ENCODE results near the gene TMC5. TPM values are rescaled to one million over a fixed set of nuclear protein-coding genes. Genes with fewer than 3 reads are reported as not detected.

TMC5 gene
- total and polyA plus RNA-seq, 2 experiments from 2014 or later = 2.3 to 4.8 TPM

DNA sequence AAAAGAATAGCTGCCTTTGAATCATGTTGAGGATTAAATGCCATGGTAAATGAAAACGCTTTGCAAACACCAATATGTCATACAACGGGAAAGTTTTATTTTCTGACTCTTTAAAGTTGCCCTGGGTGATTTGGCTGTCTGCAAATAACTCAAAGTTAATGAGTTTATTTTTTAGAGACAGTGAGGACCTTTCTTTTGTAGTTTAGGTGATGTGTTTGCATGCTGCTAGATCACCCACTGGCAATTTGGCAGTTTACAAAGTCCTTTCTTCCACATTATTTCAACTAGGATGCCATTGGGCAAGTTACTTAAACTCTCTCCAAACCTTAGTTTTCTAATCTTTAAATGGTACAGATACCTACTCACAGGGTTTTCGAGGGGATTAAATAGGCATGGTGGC, 66.4 kb downstream of the TMC5 start:
- no peaks in the 10 kb centered on the region for H3K27me3 ChIP-seq (ENCODE audit: insufficient read depth)
- no peak overlapping the region for H2AFZ ChIP-seq
- H3K4me2 ChIP-seq = no peak overlapping the region
- Mint-ChIP-seq H3K4me3 (no peak overlapping the region), H3K9me3 (no peaks in the 10 kb centered on the region), H3K27ac (no peak overlapping the region), H3K4me1 (peaks cover 20% of the 10 kb centered on the region), H3K36me3 (ENCODE audit: low read depth) (peaks cover 7% of the 10 kb centered on the region; the same call in 1 of the 3 replicates), H3K27me3 (ENCODE audit: insufficient read depth, low read depth, poor library complexity) (peaks cover 4% of the 10 kb centered on the region)
- DNase-seq (ENCODE audit: low spot score) (no peak), ATAC-seq (no peak)
- TF ChIP-seq JUNB (IDR thresholded peaks at IDR 0.05; ENCODE audit: unreplicated experiment) (no peak), EZH2 (IDR thresholded peaks at IDR 0.05; ENCODE audit: low read depth, unreplicated experiment) (no peak), POLR2AphosphoS5 (IDR thresholded peaks at IDR 0.05; ENCODE audit: low read depth) (no peak), NANOG (IDR thresholded peaks at IDR 0.05; ENCODE audit: borderline replicate concordance) (no peak), EZH2phosphoT487 (IDR thresholded peaks at IDR 0.05; ENCODE audit: unreplicated experiment) (no peak)
- TF ChIP-seq, protein P1, sequence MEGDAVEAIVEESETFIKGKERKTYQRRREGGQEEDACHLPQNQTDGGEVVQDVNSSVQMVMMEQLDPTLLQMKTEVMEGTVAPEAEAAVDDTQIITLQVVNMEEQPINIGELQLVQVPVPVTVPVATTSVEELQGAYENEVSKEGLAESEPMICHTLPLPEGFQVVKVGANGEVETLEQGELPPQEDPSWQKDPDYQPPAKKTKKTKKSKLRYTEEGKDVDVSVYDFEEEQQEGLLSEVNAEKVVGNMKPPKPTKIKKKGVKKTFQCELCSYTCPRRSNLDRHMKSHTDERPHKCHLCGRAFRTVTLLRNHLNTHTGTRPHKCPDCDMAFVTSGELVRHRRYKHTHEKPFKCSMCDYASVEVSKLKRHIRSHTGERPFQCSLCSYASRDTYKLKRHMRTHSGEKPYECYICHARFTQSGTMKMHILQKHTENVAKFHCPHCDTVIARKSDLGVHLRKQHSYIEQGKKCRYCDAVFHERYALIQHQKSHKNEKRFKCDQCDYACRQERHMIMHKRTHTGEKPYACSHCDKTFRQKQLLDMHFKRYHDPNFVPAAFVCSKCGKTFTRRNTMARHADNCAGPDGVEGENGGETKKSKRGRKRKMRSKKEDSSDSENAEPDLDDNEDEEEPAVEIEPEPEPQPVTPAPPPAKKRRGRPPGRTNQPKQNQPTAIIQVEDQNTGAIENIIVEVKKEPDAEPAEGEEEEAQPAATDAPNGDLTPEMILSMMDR (conservative IDR thresholded peaks at IDR 0.05; ENCODE audit: low read depth in 2 of 2) = no peak
- TF ChIP-seq, protein P2, sequence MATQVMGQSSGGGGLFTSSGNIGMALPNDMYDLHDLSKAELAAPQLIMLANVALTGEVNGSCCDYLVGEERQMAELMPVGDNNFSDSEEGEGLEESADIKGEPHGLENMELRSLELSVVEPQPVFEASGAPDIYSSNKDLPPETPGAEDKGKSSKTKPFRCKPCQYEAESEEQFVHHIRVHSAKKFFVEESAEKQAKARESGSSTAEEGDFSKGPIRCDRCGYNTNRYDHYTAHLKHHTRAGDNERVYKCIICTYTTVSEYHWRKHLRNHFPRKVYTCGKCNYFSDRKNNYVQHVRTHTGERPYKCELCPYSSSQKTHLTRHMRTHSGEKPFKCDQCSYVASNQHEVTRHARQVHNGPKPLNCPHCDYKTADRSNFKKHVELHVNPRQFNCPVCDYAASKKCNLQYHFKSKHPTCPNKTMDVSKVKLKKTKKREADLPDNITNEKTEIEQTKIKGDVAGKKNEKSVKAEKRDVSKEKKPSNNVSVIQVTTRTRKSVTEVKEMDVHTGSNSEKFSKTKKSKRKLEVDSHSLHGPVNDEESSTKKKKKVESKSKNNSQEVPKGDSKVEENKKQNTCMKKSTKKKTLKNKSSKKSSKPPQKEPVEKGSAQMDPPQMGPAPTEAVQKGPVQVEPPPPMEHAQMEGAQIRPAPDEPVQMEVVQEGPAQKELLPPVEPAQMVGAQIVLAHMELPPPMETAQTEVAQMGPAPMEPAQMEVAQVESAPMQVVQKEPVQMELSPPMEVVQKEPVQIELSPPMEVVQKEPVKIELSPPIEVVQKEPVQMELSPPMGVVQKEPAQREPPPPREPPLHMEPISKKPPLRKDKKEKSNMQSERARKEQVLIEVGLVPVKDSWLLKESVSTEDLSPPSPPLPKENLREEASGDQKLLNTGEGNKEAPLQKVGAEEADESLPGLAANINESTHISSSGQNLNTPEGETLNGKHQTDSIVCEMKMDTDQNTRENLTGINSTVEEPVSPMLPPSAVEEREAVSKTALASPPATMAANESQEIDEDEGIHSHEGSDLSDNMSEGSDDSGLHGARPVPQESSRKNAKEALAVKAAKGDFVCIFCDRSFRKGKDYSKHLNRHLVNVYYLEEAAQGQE (IDR thresholded peaks at IDR 0.05; ENCODE audit: unreplicated experiment) = no peak
- TF ChIP-seq, protein P3, sequence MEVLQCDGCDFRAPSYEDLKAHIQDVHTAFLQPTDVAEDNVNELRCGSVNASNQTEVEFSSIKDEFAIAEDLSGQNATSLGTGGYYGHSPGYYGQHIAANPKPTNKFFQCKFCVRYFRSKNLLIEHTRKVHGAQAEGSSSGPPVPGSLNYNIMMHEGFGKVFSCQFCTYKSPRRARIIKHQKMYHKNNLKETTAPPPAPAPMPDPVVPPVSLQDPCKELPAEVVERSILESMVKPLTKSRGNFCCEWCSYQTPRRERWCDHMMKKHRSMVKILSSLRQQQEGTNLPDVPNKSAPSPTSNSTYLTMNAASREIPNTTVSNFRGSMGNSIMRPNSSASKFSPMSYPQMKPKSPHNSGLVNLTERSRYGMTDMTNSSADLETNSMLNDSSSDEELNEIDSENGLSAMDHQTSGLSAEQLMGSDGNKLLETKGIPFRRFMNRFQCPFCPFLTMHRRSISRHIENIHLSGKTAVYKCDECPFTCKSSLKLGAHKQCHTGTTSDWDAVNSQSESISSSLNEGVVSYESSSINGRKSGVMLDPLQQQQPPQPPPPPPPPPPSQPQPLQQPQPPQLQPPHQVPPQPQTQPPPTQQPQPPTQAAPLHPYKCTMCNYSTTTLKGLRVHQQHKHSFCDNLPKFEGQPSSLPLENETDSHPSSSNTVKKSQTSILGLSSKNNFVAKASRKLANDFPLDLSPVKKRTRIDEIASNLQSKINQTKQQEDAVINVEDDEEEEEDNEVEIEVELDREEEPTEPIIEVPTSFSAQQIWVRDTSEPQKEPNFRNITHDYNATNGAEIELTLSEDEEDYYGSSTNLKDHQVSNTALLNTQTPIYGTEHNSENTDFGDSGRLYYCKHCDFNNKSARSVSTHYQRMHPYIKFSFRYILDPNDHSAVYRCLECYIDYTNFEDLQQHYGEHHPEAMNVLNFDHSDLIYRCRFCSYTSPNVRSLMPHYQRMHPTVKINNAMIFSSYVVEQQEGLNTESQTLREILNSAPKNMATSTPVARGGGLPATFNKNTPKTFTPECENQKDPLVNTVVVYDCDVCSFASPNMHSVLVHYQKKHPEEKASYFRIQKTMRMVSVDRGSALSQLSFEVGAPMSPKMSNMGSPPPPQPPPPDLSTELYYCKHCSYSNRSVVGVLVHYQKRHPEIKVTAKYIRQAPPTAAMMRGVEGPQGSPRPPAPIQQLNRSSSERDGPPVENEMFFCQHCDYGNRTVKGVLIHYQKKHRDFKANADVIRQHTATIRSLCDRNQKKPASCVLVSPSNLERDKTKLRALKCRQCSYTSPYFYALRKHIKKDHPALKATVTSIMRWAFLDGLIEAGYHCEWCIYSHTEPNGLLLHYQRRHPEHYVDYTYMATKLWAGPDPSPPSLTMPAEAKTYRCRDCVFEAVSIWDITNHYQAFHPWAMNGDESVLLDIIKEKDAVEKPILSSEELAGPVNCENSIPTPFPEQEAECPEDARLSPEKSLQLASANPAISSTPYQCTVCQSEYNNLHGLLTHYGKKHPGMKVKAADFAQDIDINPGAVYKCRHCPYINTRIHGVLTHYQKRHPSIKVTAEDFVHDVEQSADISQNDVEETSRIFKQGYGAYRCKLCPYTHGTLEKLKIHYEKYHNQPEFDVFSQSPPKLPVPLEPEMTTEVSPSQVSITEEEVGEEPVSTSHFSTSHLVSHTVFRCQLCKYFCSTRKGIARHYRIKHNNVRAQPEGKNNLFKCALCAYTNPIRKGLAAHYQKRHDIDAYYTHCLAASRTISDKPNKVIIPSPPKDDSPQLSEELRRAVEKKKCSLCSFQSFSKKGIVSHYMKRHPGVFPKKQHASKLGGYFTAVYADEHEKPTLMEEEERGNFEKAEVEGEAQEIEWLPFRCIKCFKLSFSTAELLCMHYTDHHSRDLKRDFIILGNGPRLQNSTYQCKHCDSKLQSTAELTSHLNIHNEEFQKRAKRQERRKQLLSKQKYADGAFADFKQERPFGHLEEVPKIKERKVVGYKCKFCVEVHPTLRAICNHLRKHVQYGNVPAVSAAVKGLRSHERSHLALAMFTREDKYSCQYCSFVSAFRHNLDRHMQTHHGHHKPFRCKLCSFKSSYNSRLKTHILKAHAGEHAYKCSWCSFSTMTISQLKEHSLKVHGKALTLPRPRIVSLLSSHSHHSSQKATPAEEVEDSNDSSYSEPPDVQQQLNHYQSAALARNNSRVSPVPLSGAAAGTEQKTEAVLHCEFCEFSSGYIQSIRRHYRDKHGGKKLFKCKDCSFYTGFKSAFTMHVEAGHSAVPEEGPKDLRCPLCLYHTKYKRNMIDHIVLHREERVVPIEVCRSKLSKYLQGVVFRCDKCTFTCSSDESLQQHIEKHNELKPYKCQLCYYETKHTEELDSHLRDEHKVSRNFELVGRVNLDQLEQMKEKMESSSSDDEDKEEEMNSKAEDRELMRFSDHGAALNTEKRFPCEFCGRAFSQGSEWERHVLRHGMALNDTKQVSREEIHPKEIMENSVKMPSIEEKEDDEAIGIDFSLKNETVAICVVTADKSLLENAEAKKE (CRISPR knock-in tag; IDR thresholded peaks at IDR 0.05) = no peak
- H3F3A ChIP-seq (replicated peaks; ENCODE audit: low read depth) = peaks cover 7% of the 10 kb centered on the region; the same call in 1 of the 2 replicates
- no peaks in the 10 kb centered on the region for H3K79me2 ChIP-seq (replicated peaks; ENCODE audit: insufficient read depth)
- no peaks in the 10 kb centered on the region for H3K36me3 ChIP-seq (ENCODE audit: insufficient read depth)
- peaks cover 17% of the 10 kb centered on the region for H3K4me1 ChIP-seq (ENCODE audit: insufficient read depth)
- 0 out of 2 replicates have a peak, but pooled peaks cover 3% of the 10 kb centered on the region for H3K9me2 ChIP-seq (ENCODE audit: insufficient read depth)
- H3K4me3 ChIP-seq = no peak overlapping the region
- no peaks in the 10 kb centered on the region for H4K20me1 ChIP-seq (replicated peaks; ENCODE audit: insufficient read depth)
- no peak overlapping the region for H3K27ac ChIP-seq (ENCODE audit: low read depth)
